GM12878 (cell line): Measurements from ENCODE around the gene EIF2A. TPM values are rescaled to one million over a fixed set of nuclear protein-coding genes. Genes with fewer than 3 reads are reported as not detected.

Experiments
- ATAC-seq: fragments of 200-7000 bp; cut with Tn5 transposase; 3 replicates; pipeline ENCODE4 v1.9.1; 2020; ENCODE audit warnings: mild to moderate bottlenecking, moderate library complexity
- BruUV-seq: library from RNA; stranded (reverse); fragments of 400-500 nt; replicated peaks from 2 replicates; lab custom pipeline; 2021; lab: Mats Ljungman, UMichigan
- CTCF ChIA-PET: fragments of 300-600 bp; sonication (Branson Sonifier 250); formaldehyde crosslinking; extraction: SDS; loops from one replicate; lab custom pipeline; 2021; ENCODE audit warnings: inconsistent platforms; lab: Yijun Ruan, JAX
- POLR2A ChIA-PET: fragments of 350-600 bp; formaldehyde crosslinking; extraction: SDS; loops from one replicate; lab custom pipeline; 2021; ENCODE audit warnings: inconsistent platforms; lab: Charles Lee
- RAD21 ChIA-PET: fragments of 300-600 bp; sonication (Branson Sonifier 250); formaldehyde crosslinking; loops from one replicate; lab custom pipeline; 2023; ENCODE audit warnings: antibody characterized with exemption; ENCODE audit not compliant: unreplicated experiment; lab: Charles Lee
- SMC1A ChIA-PET: fragments of 300-600 bp; sonication (Branson Sonifier 250); formaldehyde crosslinking; loops from one replicate; lab custom pipeline; 2023; ENCODE audit not compliant: unreplicated experiment, uncharacterized antibody; lab: Charles Lee
- DNase-seq: peaks from one replicate; pipeline ENCODE4 v3.0.0-alpha.2; 2011; ENCODE audit warnings: low read depth, low spot score
- FAIRE-seq: peaks from 3 replicates; lab custom pipeline; 2011; peaks lifted over from hg19 to GRCh38; lab: Jason Lieb, UNC
- H2AFZ ChIP-seq: 2 replicates; pipeline ENCODE4 v1.6.0; 2011; ENCODE audit warnings: low read depth, low read length, control low read depth; ENCODE audit not compliant: control insufficient read depth
- H3K27ac ChIP-seq: 2 replicates; pipeline ENCODE4 v1.5.1; 2011; ENCODE audit warnings: control low read depth; ENCODE audit not compliant: control insufficient read depth, insufficient read depth
- H3K27me3 ChIP-seq, 2 experiments: replicated peaks in 1 of 2; 2 replicates each; pipeline versions ENCODE4 v1.6.0 to v1.6.1; 2011; ENCODE audit warnings: low read length in 1 of 2; ENCODE audit not compliant: control insufficient read depth in 2 of 2, insufficient read depth in 2 of 2
- H3K36me3 ChIP-seq, 2 experiments: 2 replicates each; pipeline ENCODE4 v1.5.1; 2011; ENCODE audit warnings: low read length in 1 of 2; ENCODE audit not compliant: control insufficient read depth in 2 of 2, insufficient read depth in 2 of 2
- H3K4me1 ChIP-seq: 2 replicates; pipeline ENCODE4 v1.6.1; 2011; ENCODE audit warnings: mild to moderate bottlenecking, low read length, moderate library complexity, mixed read lengths; ENCODE audit not compliant: control insufficient read depth, insufficient read depth
- H3K4me2 ChIP-seq: 2 replicates; pipeline ENCODE4 v1.6.0; 2011; ENCODE audit warnings: control low read depth; ENCODE audit not compliant: control insufficient read depth, insufficient read depth
- H3K4me3 ChIP-seq: fragments of 200-600 bp; sonication (generic); 2 replicates; pipeline ENCODE4 v1.5.1; 2016
- H3K79me2 ChIP-seq: 2 replicates; pipeline ENCODE4 v1.6.0; 2011; ENCODE audit warnings: low read length; ENCODE audit not compliant: control insufficient read depth, insufficient read depth
- H3K9ac ChIP-seq: 2 replicates; pipeline ENCODE4 v1.8.0; 2011; ENCODE audit warnings: low read length, control low read depth, mixed read lengths; ENCODE audit not compliant: control insufficient read depth, insufficient read depth
- H3K9me3 ChIP-seq: replicated peaks from 3 replicates; pipeline ENCODE4 v1.5.1; 2011; ENCODE audit warnings: mild to moderate bottlenecking, low read length; ENCODE audit not compliant: control insufficient read depth, insufficient read depth
- H4K20me1 ChIP-seq: 2 replicates; pipeline ENCODE4 v1.6.0; 2011; ENCODE audit not compliant: control insufficient read depth, insufficient read depth
- CBX5 ChIP-seq: sonication (generic); IDR thresholded peaks from 2 replicates; pipeline ENCODE4 v1.6.1; 2016; ENCODE audit warnings: low read depth, moderate library complexity, mild to moderate bottlenecking, inconsistent platforms
- JUNB ChIP-seq: IDR thresholded peaks from 2 replicates; pipeline ENCODE4 v1.6.1; 2016; ENCODE audit warnings: antibody characterized with exemption, mild to moderate bottlenecking
- NFYB ChIP-seq: IDR thresholded peaks from 2 replicates; pipeline ENCODE4 v1.6.1; 2011; ENCODE audit warnings: low read depth, mild to moderate bottlenecking, low read length, improper control_type of control experiment, moderate library complexity; ENCODE audit not compliant: insufficient read depth
- NR2C1 ChIP-seq: fragments of 450-650 bp; IDR thresholded peaks from 2 replicates; pipeline ENCODE4 v1.6.1; 2017; ENCODE audit warnings: antibody characterized with exemption, mild to moderate bottlenecking, moderate library complexity
- POU2F2 ChIP-seq: IDR thresholded peaks from 3 replicates; pipeline ENCODE4 v1.6.1; 2011; ENCODE audit warnings: low read depth, mild to moderate bottlenecking, low read length, borderline replicate concordance
- SKIL ChIP-seq: fragments of 450-650 bp; IDR thresholded peaks from 2 replicates; pipeline ENCODE4 v1.6.1; 2017; ENCODE audit warnings: mild to moderate bottlenecking, low read depth, inconsistent platforms; ENCODE audit not compliant: poor library complexity, severe bottlenecking
- SMC3 ChIP-seq: IDR thresholded peaks from 2 replicates; pipeline ENCODE4 v1.6.1; 2011; ENCODE audit warnings: low read length, improper control_type of control experiment, borderline replicate concordance
- SPI1 ChIP-seq: IDR thresholded peaks from 2 replicates; pipeline ENCODE4 v1.6.1; 2011; ENCODE audit warnings: low read depth, mild to moderate bottlenecking, low read length, moderate library complexity, borderline replicate concordance; ENCODE audit not compliant: insufficient read depth
- SREBF2 ChIP-seq: IDR thresholded peaks from 2 replicates; pipeline ENCODE4 v1.6.1; 2012; ENCODE audit warnings: mild to moderate bottlenecking, low read length
- WGBS: methylation state at CpG from one replicate; pipeline ENCODE4 v1.1.6; 2016; ENCODE audit warnings: low lambda C conversion rate; ENCODE audit not compliant: insufficient replicate concordance, insufficient coverage; ENCODE audit errors: missing lambda C conversion rate; 5-methylcytosine and 5-hydroxymethylcytosine counted together
- in situ Hi-C: fragments of 300-500 bp; cut with MboI; formaldehyde crosslinking; loops from 9 replicates; pipeline ENCODE4 v1.14.3; 2018; ENCODE audit warnings: mixed read lengths
- intact Hi-C: fragments of 100-400 bp; cut with micrococcal nuclease; formaldehyde crosslinking; loops from one replicate; pipeline ENCODE4 v1.14.2; 2022; ENCODE audit not compliant: unreplicated experiment
- polyA plus RNA-seq, 11 experiments: library from polyadenylated mRNA; depleted of rRNA in 4 of 11; unstranded in 6 of 11; stranded (reverse) in 5 of 11; fragments of >200 nt; fragmentation: Nextera tagmentation in 4 of 11; fragmentation: Illumina TruSeq in 1 of 11; extraction: Ambion mirVana in 4 of 11; extraction: Trizol in 1 of 11; gene quantifications; 1 replicate in 1 of 11; 2 replicates in 10 of 11; pipeline versions ENCODE4 v1.2.1 to v1.2.3, GENCODE V29; 2011 to 2016; ENCODE audit warnings: inconsistent platforms in 2 of 11, missing spikeins in 2 of 11, low read depth in 1 of 11
- total RNA-seq, 4 experiments: library from RNA; depleted of rRNA in 3 of 4; stranded (reverse); fragments of >200 nt in 3 of 4; fragmentation: Illumina TruSeq in 1 of 4; extraction: Trizol in 1 of 4; gene quantifications; 2 replicates each; pipeline versions ENCODE4 v1.2.1 to v1.2.3, GENCODE V29; 2013 to 2021
- TF ChIP-seq, protein P1 (sequence below): fragments of 450-650 bp; IDR thresholded peaks from 2 replicates; pipeline ENCODE4 v1.6.1; 2014; ENCODE audit warnings: mild to moderate bottlenecking
- TF ChIP-seq, protein P2 (sequence below): fragments of 150-350 bp; IDR thresholded peaks from 2 replicates; pipeline ENCODE4 v1.6.1; 2016; ENCODE audit warnings: low read depth, low read length

The EIF2A gene
- total and polyA plus RNA-seq, 10 of the 15 experiments (the other 5 are each of a cell fraction or from before 2014, with no cell fraction given): 85.4 to 211 (median 136) TPM

GRCh38 chr3:150503402-150504099 is 43.0 kb upstream of the EIF2A start:
- Histone ChIP-seq H2AFZ (no peak overlapping the region), H3K27me3 (no peaks in the 10 kb centered on the region), H3K9me3 (peaks cover 8% of the 10 kb centered on the region; the same call in 2 of the 3 replicates), H3K4me3 (no peak overlapping the region), H3K27ac (no peak overlapping the region), H3K79me2 (no peaks in the 10 kb centered on the region), H4K20me1 (no peaks in the 10 kb centered on the region), H3K4me2 (no peak overlapping the region), H3K9ac (no peak overlapping the region), H3K36me3 (no peaks in the 10 kb centered on the region), H3K4me1 (no peaks in the 10 kb centered on the region)
- in situ Hi-C loops: loop anchor here (25.0 kb wide), 1 partner anchor 541 kb away; the partner anchor contains the start of gene PFN2
- ATAC-seq: peak; percentile 21; the same call in 1 of the 3 replicates
- intact Hi-C loops: no loop called here
- WGBS: 44% methylated on average over 5 of the region's 5 CpGs
- ChIA-PET POLR2A (no interaction called here), RAD21 (interaction anchor here (1.7 to 2.4 kb wide), 2 partner anchors 8 to 25 kb away, joined by 5 to 6 read pairs; no protein-coding TSS in a partner anchor), CTCF (interaction anchor here (0.8 to 1.6 kb wide), 6 partner anchors 8 to 281 kb away, joined by 3 to 8 read pairs (median 4); no protein-coding TSS in a partner anchor), SMC1A (interaction anchor here (0.8 to 1.5 kb wide), 4 partner anchors 10 to 38 kb away, joined by 3 to 4 read pairs (median 3); no protein-coding TSS in a partner anchor)
- no TSS peak for BruUV-seq
- no peak for TF ChIP-seq POU2F2
- no peak for TF ChIP-seq CBX5
- TF ChIP-seq, protein P1, sequence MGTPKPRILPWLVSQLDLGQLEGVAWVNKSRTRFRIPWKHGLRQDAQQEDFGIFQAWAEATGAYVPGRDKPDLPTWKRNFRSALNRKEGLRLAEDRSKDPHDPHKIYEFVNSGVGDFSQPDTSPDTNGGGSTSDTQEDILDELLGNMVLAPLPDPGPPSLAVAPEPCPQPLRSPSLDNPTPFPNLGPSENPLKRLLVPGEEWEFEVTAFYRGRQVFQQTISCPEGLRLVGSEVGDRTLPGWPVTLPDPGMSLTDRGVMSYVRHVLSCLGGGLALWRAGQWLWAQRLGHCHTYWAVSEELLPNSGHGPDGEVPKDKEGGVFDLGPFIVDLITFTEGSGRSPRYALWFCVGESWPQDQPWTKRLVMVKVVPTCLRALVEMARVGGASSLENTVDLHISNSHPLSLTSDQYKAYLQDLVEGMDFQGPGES: no peak
- no peak for TF ChIP-seq NFYB
- no peak for TF ChIP-seq SKIL
- TF ChIP-seq NR2C1: no peak
- TF ChIP-seq JUNB: no peak
- TF ChIP-seq, protein P2, sequence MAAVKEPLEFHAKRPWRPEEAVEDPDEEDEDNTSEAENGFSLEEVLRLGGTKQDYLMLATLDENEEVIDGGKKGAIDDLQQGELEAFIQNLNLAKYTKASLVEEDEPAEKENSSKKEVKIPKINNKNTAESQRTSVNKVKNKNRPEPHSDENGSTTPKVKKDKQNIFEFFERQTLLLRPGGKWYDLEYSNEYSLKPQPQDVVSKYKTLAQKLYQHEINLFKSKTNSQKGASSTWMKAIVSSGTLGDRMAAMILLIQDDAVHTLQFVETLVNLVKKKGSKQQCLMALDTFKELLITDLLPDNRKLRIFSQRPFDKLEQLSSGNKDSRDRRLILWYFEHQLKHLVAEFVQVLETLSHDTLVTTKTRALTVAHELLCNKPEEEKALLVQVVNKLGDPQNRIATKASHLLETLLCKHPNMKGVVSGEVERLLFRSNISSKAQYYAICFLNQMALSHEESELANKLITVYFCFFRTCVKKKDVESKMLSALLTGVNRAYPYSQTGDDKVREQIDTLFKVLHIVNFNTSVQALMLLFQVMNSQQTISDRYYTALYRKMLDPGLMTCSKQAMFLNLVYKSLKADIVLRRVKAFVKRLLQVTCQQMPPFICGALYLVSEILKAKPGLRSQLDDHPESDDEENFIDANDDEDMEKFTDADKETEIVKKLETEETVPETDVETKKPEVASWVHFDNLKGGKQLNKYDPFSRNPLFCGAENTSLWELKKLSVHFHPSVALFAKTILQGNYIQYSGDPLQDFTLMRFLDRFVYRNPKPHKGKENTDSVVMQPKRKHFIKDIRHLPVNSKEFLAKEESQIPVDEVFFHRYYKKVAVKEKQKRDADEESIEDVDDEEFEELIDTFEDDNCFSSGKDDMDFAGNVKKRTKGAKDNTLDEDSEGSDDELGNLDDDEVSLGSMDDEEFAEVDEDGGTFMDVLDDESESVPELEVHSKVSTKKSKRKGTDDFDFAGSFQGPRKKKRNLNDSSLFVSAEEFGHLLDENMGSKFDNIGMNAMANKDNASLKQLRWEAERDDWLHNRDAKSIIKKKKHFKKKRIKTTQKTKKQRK: no peak
- no peak for TF ChIP-seq SREBF2
- no peak for TF ChIP-seq SMC3
- no peak for TF ChIP-seq SPI1
- no peak for DNase-seq
- no peak for FAIRE-seq
